Stimulated activated CD4-positive, alpha-beta T cell treated with anti-CD3 and anti-CD28 coated beads, Interleukin-1b, Interleukin-23, amount 100 ng/mL, for 4 hours (primary cell): ENCODE measurements around the gene TESMIN.

Experiments
- DNase-seq, 2 donors: peaks; one replicate each; pipeline ENCODE4 v3.0.0-alpha.2; 2020; ENCODE audit warnings: low read depth in 2 of 2

The TESMIN gene

GRCh38 chr11:68762481-68762880 lies 11.2 kb upstream of the TESMIN start:
- no peak for DNase-seq

GRCh38 chr11:68761801-68762200 lies 10.5 kb upstream of the TESMIN start:
- no peak for DNase-seq

GRCh38 chr11:68759991-68760390 lies 8.7 kb upstream of the TESMIN start:
- DNase-seq: no peak

- no peak for DNase-seq
Observed at GRCh38 chr11:68757711-68758110, 6.4 kb upstream of the TESMIN start.

GRCh38 chr11:68756171-68756766 lies 4.9 kb upstream of the TESMIN start:
- no peak for DNase-seq

GRCh38 chr11:68753300-68753699 lies 2.0 kb upstream of the TESMIN start:
- no peak for DNase-seq

GRCh38 chr11:68751004-68751325 lies 355 bp downstream of the TESMIN start:
- no peak for DNase-seq

GRCh38 chr11:68750195-68751003 lies 921 bp downstream of the TESMIN start:
- no peak for DNase-seq

- DNase-seq: no peak
Observed at GRCh38 chr11:68749229-68750123, 1.8 kb downstream of the TESMIN start.

- DNase-seq: no peak
Observed at GRCh38 chr11:68748061-68748460, 3.3 kb downstream of the TESMIN start.

- DNase-seq: no peak
Observed at GRCh38 chr11:68743539-68743938, 7.8 kb downstream of the TESMIN start.

GRCh38 chr11:68741463-68741862 lies 9.9 kb downstream of the TESMIN start:
- DNase-seq: no peak

GRCh38 chr11:68735646-68736045 lies 15.7 kb downstream of the TESMIN start:
- DNase-seq: no peak

- DNase-seq: no peak
Observed at GRCh38 chr11:68735125-68735524, 16.2 kb downstream of the TESMIN start.

- DNase-seq: no peak
Observed at GRCh38 chr11:68734111-68734510, 17.2 kb downstream of the TESMIN start.

GRCh38 chr11:68727783-68728182 lies 23.5 kb downstream of the TESMIN start:
- no peak for DNase-seq

GRCh38 chr11:68724293-68724692 lies 27.0 kb downstream of the TESMIN start:
- DNase-seq: no peak

GRCh38 chr11:68722143-68722542 lies 29.2 kb downstream of the TESMIN start:
- no peak for DNase-seq

GRCh38 chr11:68721075-68721474 lies 30.2 kb downstream of the TESMIN start:
- DNase-seq: no peak

GRCh38 chr11:68715456-68716122 lies 35.7 kb downstream of the TESMIN start:
- DNase-seq: no peak

GRCh38 chr11:68714060-68714856 lies 37.1 kb downstream of the TESMIN start:
- DNase-seq: no peak
